SK-N-SH (cell line): ENCODE measurements around the gene RIOX2. TPM values are rescaled to one million over a fixed set of nuclear protein-coding genes. Genes with fewer than 3 reads are reported as not detected.

ENCODE experiments used
- CTCF ChIA-PET: fragments of 300-600, 350-600 bp; formaldehyde crosslinking; extraction: SDS; loops from one replicate; lab custom pipeline; 2021; lab: Yijun Ruan, JAX
- POLR2A ChIA-PET: fragments of 350-600 bp; sonication (Branson Sonifier 250); formaldehyde crosslinking; extraction: SDS; loops from one replicate; lab custom pipeline; 2020; ENCODE audit warnings: antibody characterized with exemption, inconsistent platforms; lab: Yijun Ruan, JAX
- DNase-seq: peaks from one replicate; pipeline ENCODE4 v3.0.0; 2012
- H2AFZ ChIP-seq: fragments of 200-600 bp; sonication (generic); 2 replicates; pipeline ENCODE4 v1.8.1; 2016; ENCODE audit warnings: antibody characterized with exemption, mild to moderate bottlenecking, low read depth
- H3F3A ChIP-seq: fragments of 200-600 bp; sonication (generic); replicated peaks from 2 replicates; pipeline ENCODE3; 2016; ENCODE audit warnings: antibody characterized with exemption, mild to moderate bottlenecking; ENCODE audit not compliant: insufficient read depth
- H3K27ac ChIP-seq, 2 experiments: fragments of 200-500 bp in 1 of 2; fragments of 200-600 bp in 1 of 2; sonication (Bioruptor generic) in 1 of 2; sonication (generic), shearing (Covaris generic) in 1 of 2; 2 replicates each; pipeline versions ENCODE4 v1.5.1 to v1.6.1; 2014 to 2016; ENCODE audit warnings: low read depth in 2 of 2, inconsistent platforms in 1 of 2, low read length in 1 of 2, mild to moderate bottlenecking in 1 of 2, mixed read lengths in 1 of 2
- H3K27me3 ChIP-seq: fragments of 200-600 bp; sonication (generic), shearing (Covaris generic); 2 replicates; pipeline ENCODE4 v1.6.1; 2016; ENCODE audit warnings: mixed run types; ENCODE audit not compliant: insufficient read depth
- H3K36me3 ChIP-seq, 2 experiments: fragments of 200-500 bp in 1 of 2; fragments of 200-600 bp in 1 of 2; sonication (Bioruptor generic) in 1 of 2; sonication (generic) in 1 of 2; replicated peaks in 1 of 2; 2 replicates each; pipeline versions ENCODE3 to v1.5.1; 2014 to 2016; ENCODE audit warnings: low read length in 1 of 2, mild to moderate bottlenecking in 1 of 2; ENCODE audit not compliant: insufficient read depth in 2 of 2, control insufficient read depth in 1 of 2
- H3K4me1 ChIP-seq, 2 experiments: fragments of 200-500 bp in 1 of 2; fragments of 200-600 bp in 1 of 2; sonication (Bioruptor generic) in 1 of 2; sonication (generic), shearing (Covaris generic) in 1 of 2; 2 replicates each; pipeline versions ENCODE4 v1.5.1 to v1.6.1; 2014 to 2016; ENCODE audit warnings: low read depth in 1 of 2, low read length in 1 of 2, mixed run types in 1 of 2; ENCODE audit not compliant: insufficient read depth in 2 of 2, control insufficient read depth in 1 of 2
- H3K4me2 ChIP-seq: fragments of 200-600 bp; sonication (generic), shearing (Covaris generic); 2 replicates; pipeline ENCODE4 v1.6.1; 2017; ENCODE audit warnings: mixed run types
- H3K4me3 ChIP-seq, 2 experiments: fragments of 200-500 bp in 1 of 2; fragments of 200-600 bp in 1 of 2; sonication (Bioruptor generic) in 1 of 2; sonication (generic), shearing (Covaris generic) in 1 of 2; 2 replicates each; pipeline versions ENCODE4 v1.5.1 to v1.8.1; 2014 to 2016; ENCODE audit warnings: low read depth in 2 of 2, inconsistent platforms in 1 of 2, low read length in 1 of 2, mild to moderate bottlenecking in 1 of 2, mixed read lengths in 1 of 2, moderate library complexity in 1 of 2
- H3K79me2 ChIP-seq: fragments of 200-600 bp; sonication (generic); 2 replicates; pipeline ENCODE4 v1.8.1; 2017; ENCODE audit warnings: mild to moderate bottlenecking; ENCODE audit not compliant: insufficient read depth
- H3K9ac ChIP-seq: fragments of 200-600 bp; sonication (generic); 2 replicates; pipeline ENCODE4 v1.6.1; 2017; ENCODE audit warnings: mixed run types
- H3K9me2 ChIP-seq: fragments of 200-600 bp; sonication (generic); 2 replicates; pipeline ENCODE4 v1.6.1; 2017; ENCODE audit warnings: mixed run types
- H3K9me3 ChIP-seq: fragments of 200-600 bp; sonication (generic); 2 replicates; pipeline ENCODE4 v1.6.1; 2017; ENCODE audit warnings: mixed run types, mild to moderate bottlenecking, moderate library complexity
- H4K20me1 ChIP-seq: fragments of 200-600 bp; sonication (generic); 2 replicates; pipeline ENCODE4 v1.6.1; 2017; ENCODE audit warnings: mild to moderate bottlenecking, mixed run types; ENCODE audit not compliant: insufficient read depth
- CHD2 ChIP-seq: fragments of 150-350 bp; IDR thresholded peaks from 2 replicates; pipeline ENCODE4 v1.6.1; 2018; ENCODE audit warnings: low read length; ENCODE audit not compliant: partially characterized antibody
- FOSL2 ChIP-seq: IDR thresholded peaks from 2 replicates; pipeline ENCODE4 v1.4.0; 2012; ENCODE audit warnings: low read depth, mild to moderate bottlenecking, moderate library complexity, borderline replicate concordance
- FOXM1 ChIP-seq: IDR thresholded peaks from 2 replicates; pipeline ENCODE4 v1.4.0; 2012; ENCODE audit warnings: low read depth, mild to moderate bottlenecking
- GABPA ChIP-seq: IDR thresholded peaks from 2 replicates; pipeline ENCODE4 v1.4.0; 2012; ENCODE audit warnings: low read depth, mild to moderate bottlenecking
- GATA2 ChIP-seq: sonication (generic); formaldehyde crosslinking; IDR thresholded peaks from 2 replicates; pipeline ENCODE4 v1.5.0; 2020; ENCODE audit warnings: mild to moderate bottlenecking, missing genetic modification reagents
- JUND ChIP-seq: IDR thresholded peaks from 2 replicates; pipeline ENCODE4 v1.4.0; 2012
- MXI1 ChIP-seq: IDR thresholded peaks from 2 replicates; pipeline ENCODE4 v1.6.1; 2012; ENCODE audit warnings: mild to moderate bottlenecking, low read depth, low read length, improper control_type of control experiment
- NFIC ChIP-seq: IDR thresholded peaks from 2 replicates; pipeline ENCODE4 v1.4.0; 2012; ENCODE audit warnings: borderline replicate concordance
- NRF1 ChIP-seq: IDR thresholded peaks from 2 replicates; pipeline ENCODE4 v1.6.1; 2012; ENCODE audit warnings: low read depth, mild to moderate bottlenecking, low read length
- RAD21 ChIP-seq: IDR thresholded peaks from 2 replicates; pipeline ENCODE4 v1.6.1; 2012; ENCODE audit warnings: mild to moderate bottlenecking, low read length
- RCOR1 ChIP-seq: fragments of 150-350 bp; IDR thresholded peaks from 2 replicates; pipeline ENCODE4 v1.6.1; 2017; ENCODE audit warnings: antibody characterized with exemption, low read length
- SMC3 ChIP-seq: IDR thresholded peaks from 2 replicates; pipeline ENCODE4 v1.6.1; 2012; ENCODE audit warnings: low read depth, low read length, improper control_type of control experiment
- TAF1 ChIP-seq: IDR thresholded peaks from 2 replicates; pipeline ENCODE4 v1.6.1; 2012; ENCODE audit warnings: low read depth, mild to moderate bottlenecking, low read length, moderate library complexity, borderline replicate concordance
- TCF12 ChIP-seq: IDR thresholded peaks from 2 replicates; pipeline ENCODE4 v1.4.0; 2012
- TEAD4 ChIP-seq: IDR thresholded peaks from 2 replicates; pipeline ENCODE4 v1.4.0; 2012; ENCODE audit warnings: mild to moderate bottlenecking, borderline replicate concordance; ENCODE audit not compliant: insufficient read depth
- WGBS: methylation state at CpG from one replicate; pipeline ENCODE4 v1.1.6; 2017; ENCODE audit warnings: low lambda C conversion rate; 5-methylcytosine and 5-hydroxymethylcytosine counted together
- polyA plus RNA-seq, 3 experiments: library from polyadenylated mRNA; depleted of rRNA; stranded (reverse); fragments of >200 nt; gene quantifications; 2 replicates each; pipeline ENCODE4 v1.2.3, GENCODE V29; 2012
- TF ChIP-seq, protein P1 (sequence below): IDR thresholded peaks from 2 replicates; pipeline ENCODE4 v1.4.0; 2012; ENCODE audit warnings: low read depth, borderline replicate concordance
- TF ChIP-seq, protein P2 (sequence below): fragments of 200-600 bp; sonication (generic); IDR thresholded peaks from 2 replicates; pipeline ENCODE4 v1.6.1; 2017; ENCODE audit warnings: antibody characterized with exemption, mild to moderate bottlenecking, moderate library complexity
- TF ChIP-seq, protein P3 (sequence below): fragments of 150-350 bp; IDR thresholded peaks from 2 replicates; pipeline ENCODE4 v1.6.1; 2017; ENCODE audit warnings: antibody characterized with exemption, low read length, low read depth, borderline replicate concordance
- TF ChIP-seq, protein P4 (sequence below): fragments of 150-350 bp; IDR thresholded peaks from 2 replicates; pipeline ENCODE4 v1.6.1; 2016; ENCODE audit warnings: mild to moderate bottlenecking, low read depth, low read length

Gene RIOX2
- polyA plus RNA-seq, 1 of the 3 experiments (the other 2 are of a cell fraction): 12.9 TPM

DNA sequence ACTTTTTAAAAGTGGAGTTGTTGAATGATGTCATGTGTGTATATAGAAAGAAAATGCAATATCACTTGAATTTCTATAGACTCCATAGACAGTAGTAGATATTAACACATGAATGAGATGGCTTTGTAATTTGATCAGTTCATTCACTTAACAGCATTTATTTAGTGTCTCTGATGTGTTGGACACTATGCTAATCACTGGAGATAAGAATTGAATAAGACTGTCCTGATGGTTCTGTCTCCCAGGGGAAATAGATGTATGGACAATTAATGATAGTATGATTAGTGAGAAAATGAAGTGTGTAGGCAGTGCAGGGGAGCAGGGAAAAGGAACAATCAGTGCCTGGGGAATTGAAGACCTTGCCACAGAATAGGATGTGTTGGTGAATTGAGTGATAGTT, 72.9 kb downstream of the RIOX2 start:
- Histone ChIP-seq H3K27me3 (no peaks in the 10 kb centered on the region), H2AFZ (no peak overlapping the region), H3K4me2 (no peak overlapping the region), H4K20me1 (no peaks in the 10 kb centered on the region), H3K79me2 (no peaks in the 10 kb centered on the region), H3K27ac (no peak overlapping the region), H3K36me3 (peaks cover 3 to 13% of the 10 kb centered on the region in 2 experiments), H3F3A (no peaks in the 10 kb centered on the region), H3K9me2 (no peaks in the 10 kb centered on the region), H3K4me1 (no peaks in the 10 kb centered on the region; a peak in 1 of 4 replicates), H3K9me3 (no peaks in the 10 kb centered on the region), H3K4me3 (no peak overlapping the region), H3K9ac (no peak overlapping the region)
- TF ChIP-seq TAF1: no peak
- ChIA-PET POLR2A (no interaction called here), CTCF (no interaction called here)
- no peak for DNase-seq

DNA sequence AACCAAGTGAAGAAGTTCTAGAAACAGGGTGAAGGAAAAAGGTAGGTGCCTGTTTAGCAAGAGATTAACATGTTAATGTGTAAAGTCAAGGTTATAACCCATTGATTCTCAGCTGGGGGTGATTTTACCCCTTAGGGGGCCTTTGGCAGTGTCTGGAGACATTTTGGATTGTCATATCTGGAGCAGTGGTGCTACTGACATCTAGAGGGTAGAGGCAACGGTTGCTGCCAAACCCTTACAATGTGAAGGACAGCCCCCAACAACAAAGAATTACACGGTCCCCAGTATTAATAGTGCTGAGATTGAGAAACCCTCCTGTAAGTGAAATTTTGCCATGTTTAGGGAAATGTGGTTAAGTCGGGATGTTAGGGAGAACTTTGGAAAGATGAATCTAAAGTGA, 75.7 kb downstream of the RIOX2 start:
- ChIA-PET CTCF (no interaction called here), POLR2A (no interaction called here)
- H3F3A ChIP-seq: no peaks in the 10 kb centered on the region
- no peaks in the 10 kb centered on the region for H3K9me3 ChIP-seq
- no peaks in the 10 kb centered on the region for H4K20me1 ChIP-seq
- no peaks in the 10 kb centered on the region for H3K27me3 ChIP-seq
- no peaks in the 10 kb centered on the region; a peak in 1 of 4 replicates for H3K4me1 ChIP-seq
- no peak overlapping the region for H3K4me2 ChIP-seq
- TF ChIP-seq FOXM1: no peak
- TF ChIP-seq JUND: no peak
- no peak for TF ChIP-seq GABPA
- no peaks in the 10 kb centered on the region for H3K79me2 ChIP-seq
- DNase-seq: no peak
- no peak overlapping the region for H3K27ac ChIP-seq
- peaks cover 3 to 13% of the 10 kb centered on the region in 2 experiments for H3K36me3 ChIP-seq
- WGBS: 68% methylated on average over 3 of the region's 3 CpGs
- no peaks in the 10 kb centered on the region for H3K9me2 ChIP-seq
- no peak overlapping the region for H3K9ac ChIP-seq
- no peak overlapping the region for H3K4me3 ChIP-seq
- H2AFZ ChIP-seq: no peak overlapping the region

DNA sequence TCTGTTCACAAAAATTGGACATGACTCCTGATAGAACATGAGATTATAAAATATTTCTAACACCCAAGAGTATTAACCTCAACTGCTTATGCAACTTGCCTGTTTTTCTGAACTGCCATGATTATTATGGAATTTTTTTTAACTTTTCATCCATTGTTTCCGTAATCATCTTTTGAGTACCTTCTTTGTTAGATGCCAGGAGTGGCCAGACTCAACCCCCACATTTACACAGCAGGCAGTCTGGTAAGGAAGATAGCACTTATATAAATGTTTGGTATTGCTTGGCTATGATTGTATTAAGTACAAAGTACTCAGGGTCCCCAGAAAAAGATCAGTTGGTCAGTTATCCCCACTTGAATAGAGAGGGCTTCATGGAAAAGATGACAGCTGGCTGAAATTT, 76.1 kb downstream of the RIOX2 start:
- H3K4me2 ChIP-seq: no peak overlapping the region
- WGBS: 96% methylated on average over 1 of the region's 1 CpG
- no peaks in the 10 kb centered on the region for H3K9me2 ChIP-seq
- H3K27ac ChIP-seq: no peak overlapping the region
- no peaks in the 10 kb centered on the region for H3K27me3 ChIP-seq
- no peaks in the 10 kb centered on the region for H3K9me3 ChIP-seq
- H3K9ac ChIP-seq: no peak overlapping the region
- H3K4me3 ChIP-seq: no peak overlapping the region
- no peaks in the 10 kb centered on the region for H3F3A ChIP-seq
- POLR2A ChIA-PET: no interaction called here
- CTCF ChIA-PET: interaction anchor here (1.1 kb wide), 1 partner anchor 19 kb away, joined by 3 read pairs; no protein-coding TSS in a partner anchor
- H4K20me1 ChIP-seq: no peaks in the 10 kb centered on the region
- H3K79me2 ChIP-seq: no peaks in the 10 kb centered on the region
- H3K4me1 ChIP-seq: no peaks in the 10 kb centered on the region; a peak in 1 of 4 replicates
- no peak overlapping the region for H2AFZ ChIP-seq
- no peak for TF ChIP-seq SMC3
- TF ChIP-seq, protein P1, sequence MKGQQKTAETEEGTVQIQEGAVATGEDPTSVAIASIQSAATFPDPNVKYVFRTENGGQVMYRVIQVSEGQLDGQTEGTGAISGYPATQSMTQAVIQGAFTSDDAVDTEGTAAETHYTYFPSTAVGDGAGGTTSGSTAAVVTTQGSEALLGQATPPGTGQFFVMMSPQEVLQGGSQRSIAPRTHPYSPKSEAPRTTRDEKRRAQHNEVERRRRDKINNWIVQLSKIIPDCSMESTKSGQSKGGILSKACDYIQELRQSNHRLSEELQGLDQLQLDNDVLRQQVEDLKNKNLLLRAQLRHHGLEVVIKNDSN: no peak
- no peak for TF ChIP-seq TEAD4
- TF ChIP-seq, protein P2, sequence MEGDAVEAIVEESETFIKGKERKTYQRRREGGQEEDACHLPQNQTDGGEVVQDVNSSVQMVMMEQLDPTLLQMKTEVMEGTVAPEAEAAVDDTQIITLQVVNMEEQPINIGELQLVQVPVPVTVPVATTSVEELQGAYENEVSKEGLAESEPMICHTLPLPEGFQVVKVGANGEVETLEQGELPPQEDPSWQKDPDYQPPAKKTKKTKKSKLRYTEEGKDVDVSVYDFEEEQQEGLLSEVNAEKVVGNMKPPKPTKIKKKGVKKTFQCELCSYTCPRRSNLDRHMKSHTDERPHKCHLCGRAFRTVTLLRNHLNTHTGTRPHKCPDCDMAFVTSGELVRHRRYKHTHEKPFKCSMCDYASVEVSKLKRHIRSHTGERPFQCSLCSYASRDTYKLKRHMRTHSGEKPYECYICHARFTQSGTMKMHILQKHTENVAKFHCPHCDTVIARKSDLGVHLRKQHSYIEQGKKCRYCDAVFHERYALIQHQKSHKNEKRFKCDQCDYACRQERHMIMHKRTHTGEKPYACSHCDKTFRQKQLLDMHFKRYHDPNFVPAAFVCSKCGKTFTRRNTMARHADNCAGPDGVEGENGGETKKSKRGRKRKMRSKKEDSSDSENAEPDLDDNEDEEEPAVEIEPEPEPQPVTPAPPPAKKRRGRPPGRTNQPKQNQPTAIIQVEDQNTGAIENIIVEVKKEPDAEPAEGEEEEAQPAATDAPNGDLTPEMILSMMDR: no peak
- TF ChIP-seq RCOR1: no peak
- TF ChIP-seq, protein P3, sequence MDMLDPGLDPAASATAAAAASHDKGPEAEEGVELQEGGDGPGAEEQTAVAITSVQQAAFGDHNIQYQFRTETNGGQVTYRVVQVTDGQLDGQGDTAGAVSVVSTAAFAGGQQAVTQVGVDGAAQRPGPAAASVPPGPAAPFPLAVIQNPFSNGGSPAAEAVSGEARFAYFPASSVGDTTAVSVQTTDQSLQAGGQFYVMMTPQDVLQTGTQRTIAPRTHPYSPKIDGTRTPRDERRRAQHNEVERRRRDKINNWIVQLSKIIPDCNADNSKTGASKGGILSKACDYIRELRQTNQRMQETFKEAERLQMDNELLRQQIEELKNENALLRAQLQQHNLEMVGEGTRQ: no peak
- no peak for TF ChIP-seq FOXM1
- no peak for TF ChIP-seq TAF1
- TF ChIP-seq, protein P4, sequence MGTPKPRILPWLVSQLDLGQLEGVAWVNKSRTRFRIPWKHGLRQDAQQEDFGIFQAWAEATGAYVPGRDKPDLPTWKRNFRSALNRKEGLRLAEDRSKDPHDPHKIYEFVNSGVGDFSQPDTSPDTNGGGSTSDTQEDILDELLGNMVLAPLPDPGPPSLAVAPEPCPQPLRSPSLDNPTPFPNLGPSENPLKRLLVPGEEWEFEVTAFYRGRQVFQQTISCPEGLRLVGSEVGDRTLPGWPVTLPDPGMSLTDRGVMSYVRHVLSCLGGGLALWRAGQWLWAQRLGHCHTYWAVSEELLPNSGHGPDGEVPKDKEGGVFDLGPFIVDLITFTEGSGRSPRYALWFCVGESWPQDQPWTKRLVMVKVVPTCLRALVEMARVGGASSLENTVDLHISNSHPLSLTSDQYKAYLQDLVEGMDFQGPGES: no peak
- TF ChIP-seq NRF1: no peak
- no peak for TF ChIP-seq CHD2
- TF ChIP-seq GATA2 (CRISPR knock-in tag): no peak
- TF ChIP-seq MXI1: no peak
- no peak for TF ChIP-seq NFIC
- no peak for TF ChIP-seq FOSL2
- no peak for TF ChIP-seq RAD21
- no peak for TF ChIP-seq TCF12
- TF ChIP-seq JUND: no peak
- DNase-seq: no peak
- peaks cover 3 to 13% of the 10 kb centered on the region in 2 experiments for H3K36me3 ChIP-seq
